Adrenal gland (tissue), 19 donors: ENCODE results near the gene FAM76A. TPM values are rescaled to one million over a fixed set of nuclear protein-coding genes. Genes with fewer than 3 reads are reported as not detected.
"Not testable (repeated sequence)": the region's sequence is repeated elsewhere in the genome, so short reads cannot be mapped to it uniquely, and the experiment has no call there.

ENCODE experiments used
- DNase-seq, 7 donors: peaks; one replicate each; pipeline ENCODE4 v3.0.0-alpha.2; 2019 to 2020
- H3K27ac ChIP-seq, 5 donors: fragments of 200-600 bp; sonication (generic) in 4 of 5; 1 replicate in 3 of 5; 2 replicates in 2 of 5; pipeline versions ENCODE4 v1.5.1 to v1.8.0; 2016 to 2020; ENCODE audit warnings: mild to moderate bottlenecking in 1 of 5
- H3K27me3 ChIP-seq: fragments of 200-600 bp; 2 replicates; pipeline ENCODE4 v1.8.0; 2021
- H3K36me3 ChIP-seq, 2 donors: fragments of 200-600 bp; replicated peaks in 1 of 2; 1 replicate in 1 of 2; 2 replicates in 1 of 2; pipeline versions ENCODE4 v1.5.1 to v1.8.0; 2018 to 2022
- H3K4me1 ChIP-seq, 2 donors: fragments of 200-600 bp; replicated peaks in 1 of 2; 1 replicate in 1 of 2; 2 replicates in 1 of 2; pipeline versions ENCODE4 v1.5.1 to v1.8.0; 2018 to 2021
- H3K4me3 ChIP-seq, 4 donors: fragments of 200-600 bp; sonication (generic) in 3 of 4; one replicate each; pipeline ENCODE4 v1.5.1; 2016 to 2018
- H3K9me3 ChIP-seq, 3 donors: fragments of 200-600 bp; sonication (generic) in 1 of 3; replicated peaks in 1 of 3; 1 replicate in 2 of 3; 2 replicates in 1 of 3; pipeline versions ENCODE4 v1.5.1 to v1.8.0; 2016 to 2021
- CTCF ChIP-seq, 6 experiments: fragments of 450-650 bp in 4 of 6; fragments of 200-600 bp in 2 of 6; sonication (generic) in 1 of 6; IDR thresholded peaks; 1 replicate in 5 of 6; 2 replicates in 1 of 6; pipeline versions ENCODE4 v1.5.1 to v1.8.0; 2016 to 2021; ENCODE audit warnings: antibody characterized with exemption in 6 of 6, mild to moderate bottlenecking in 2 of 6, moderate library complexity in 1 of 6
- POLR2A ChIP-seq, 2 donors: fragments of 450-650 bp; IDR thresholded peaks; one replicate each; pipeline ENCODE4 v1.6.1; 2017; ENCODE audit warnings: antibody characterized with exemption in 2 of 2, mild to moderate bottlenecking in 2 of 2, moderate library complexity in 1 of 2
- whole genome bisulfite sequencing, 4 donors: extraction: QIAGEN DNeasy Blood & Tissue Kit in 2 of 4; methylation state at CpG; one replicate each; pipeline versions ENCODE4 v1.1.5 to v1.1.7; 2013 to 2017; 5-methylcytosine and 5-hydroxymethylcytosine counted together
- intact Hi-C, 2 donors: fragments of 100-400 bp; cut with DNase I; formaldehyde crosslinking; loops; one replicate each; pipeline versions ENCODE4 v1.14.1 to v1.15.0; 2022 to 2023
- long read RNA-seq, 10 donors: library from polyadenylated mRNA in 3 of 10; unstranded in 2 of 10; stranded (forward) in 1 of 10; transcript quantifications; one replicate each; pipeline ENCODE4 v2.0.0 and lab custom pipeline, GENCODE V29; 2021 to 2026
- polyA plus RNA-seq, 3 donors: library from polyadenylated mRNA; stranded (reverse); fragments of 200-250 nt in 2 of 3; fragments of 350-450 nt in 1 of 3; fragmentation: Illumina TruSeq in 1 of 3; extraction: RNeasy Lipid Tissue Mini Kit (QIAGEN cat#74804) in 1 of 3; gene quantifications; one replicate each; pipeline ENCODE4 v1.2.3, GENCODE V29; 2013 to 2014
- total RNA-seq, 9 donors: library from RNA; depleted of rRNA in 4 of 9; stranded (reverse); fragments of >200 nt in 4 of 9; fragments of 120-200 nt in 1 of 9; fragmentation: NEBNext Ultra II Directional in 1 of 9; extraction: Animal tissue kit (Norgen Biotek cat#: 25700) in 1 of 9; gene quantifications; one replicate each; pipeline versions ENCODE4 v1.1.0 to v1.2.4, GENCODE V29; 2013 to 2023
- donor health status: healthy with polysubstance abuse.
- donor health status: Bipolar disorder and iron deficiency.
- donor health status: DM: yes; HTN: yes; CAD: no.
- donor health status: DM: no; HTN: no; CAD: no.
- donor health status: DM: no; HTN: no; CAD: no.
- donor health status: DM: yes; HTN: yes; CAD: no.

FAM76A gene
- 10 to 100 TPM in 4 of 9 donors, 1 to 10 TPM in 5; 4.0 to 12.4 (median 9.5) TPM for total RNA-seq
- 1 to 10 TPM; 2.9 to 7.6 (median 4.9) TPM for polyA plus RNA-seq
- long read RNA-seq, donor 1, partial matches to known transcripts: 0 of 1 reads
- long read RNA-seq, donor 1, other reads (novel, unspliced or antisense): 0 of 1 reads
- long read RNA-seq, donor 2: 0 reads
- long read RNA-seq, donor 3: 0 reads
- long read RNA-seq, donor 4, partial matches to known transcripts: 0 of 6 reads
- long read RNA-seq, donor 4, other reads (novel, unspliced or antisense): 6 of 6 reads
- long read RNA-seq, donor 5, partial matches to known transcripts: 0 of 5 reads
- long read RNA-seq, donor 5, other reads (novel, unspliced or antisense): 3 of 5 reads
- long read RNA-seq, donor 6, partial matches to known transcripts: 0 of 11 reads
- long read RNA-seq, donor 6, other reads (novel, unspliced or antisense): 6 of 11 reads
- long read RNA-seq, donor 7, partial matches to known transcripts: 0 of 1 reads
- long read RNA-seq, donor 7, other reads (novel, unspliced or antisense): 0 of 1 reads
- long read RNA-seq, donor 8: 0 reads
- long read RNA-seq, donor 9, partial matches to known transcripts: 0 of 1 reads
- long read RNA-seq, donor 9, other reads (novel, unspliced or antisense): 0 of 1 reads
- long read RNA-seq, donor 10: 0 reads

- peak; percentile 99 to 100 (median 100) for DNase-seq
- Histone ChIP-seq H3K27ac (peak within 1 kb of the TSS; percentile 54 to 91 (median 88)), H3K36me3 (peaks cover 0 to 16% of the 10 kb centered on the region in 2 donors), H3K9me3 (no peaks in the 10 kb centered on the region), H3K4me3 (peak within 1 kb of the TSS in 3 of 4 donors; percentile 27 to 93 (median 67)), H3K27me3 (no peaks in the 10 kb centered on the region), H3K4me1 (peaks cover 6 to 16% of the 10 kb centered on the region in 2 donors)
- TF ChIP-seq POLR2A (IDR thresholded peaks at IDR 0.05): peak; percentile 90 to 94
- TF ChIP-seq CTCF (IDR thresholded peaks at IDR 0.05): peak in 2 of 6 experiments; percentile 39 to 40
- intact Hi-C loops: no loop called here
- 2 to 28% (median 9%) methylated on average over 5 to 72 of the region's 72 CpGs for WGBS, 4 donors
Observed at GRCh38 chr1:27725374-27726172, at the start of gene FAM76A. FAM76A (plus strand) TSS chr1:27725961; CDS start chr1:27726081, 120 bp downstream.

GRCh38 chr1:27676410-27676809 is 49.4 kb upstream of the FAM76A start:
- Histone ChIP-seq H3K4me3 (no peak overlapping the region), H3K27me3 (no peaks in the 10 kb centered on the region), H3K36me3 (no peaks in the 10 kb centered on the region), H3K9me3 (no peaks in the 10 kb centered on the region), H3K4me1 (peaks cover 6 to 11% of the 10 kb centered on the region in 2 donors), H3K27ac (no peak overlapping the region)
- intact Hi-C loops: loop anchor here in 1 of 2 donors (10.0 kb wide), 1 partner anchor 148 kb away; no protein-coding TSS in a partner anchor
- no peak for DNase-seq
- 93 to 98% (median 95%) methylated on average over 1 of the region's 1 CpG for WGBS, 4 donors
- TF ChIP-seq POLR2A (IDR thresholded peaks at IDR 0.05): no peak
- TF ChIP-seq CTCF (IDR thresholded peaks at IDR 0.05): no peak

GRCh38 chr1:27678747-27679146 is 47.0 kb upstream of the FAM76A start:
- Histone ChIP-seq H3K27ac (no peak overlapping the region), H3K4me1 (no peaks in the 10 kb centered on the region), H3K27me3 (no peaks in the 10 kb centered on the region), H3K36me3 (no peaks in the 10 kb centered on the region), H3K9me3 (no peaks in the 10 kb centered on the region), H3K4me3 (no peak overlapping the region)
- intact Hi-C loops: loop anchor here in 1 of 2 donors (10.0 kb wide), 1 partner anchor 146 kb away; no protein-coding TSS in a partner anchor
- DNase-seq: no peak
- TF ChIP-seq CTCF (IDR thresholded peaks at IDR 0.05): no peak
- no peak for TF ChIP-seq POLR2A (IDR thresholded peaks at IDR 0.05)

GRCh38 chr1:27680225-27680791 is 45.5 kb upstream of the FAM76A start:
- H3K27me3 ChIP-seq, DNase-seq, H3K4me1 ChIP-seq, H3K4me3 ChIP-seq, H3K27ac ChIP-seq, H3K9me3 ChIP-seq, H3K36me3 ChIP-seq, intact Hi-C loops: not testable (repeated sequence)
- 96 to 100% (median 100%) methylated on average over 1 to 2 of the region's 2 CpGs for WGBS, 4 donors

- WGBS, 4 donors: 91 to 97% (median 93%) methylated on average over 4 of the region's 4 CpGs
Observed at GRCh38 chr1:27681580-27681979, 44.2 kb upstream of the FAM76A start.

More at GRCh38 chr1:27681580-27681979, 44.2 kb upstream of the FAM76A start:
- H3K27me3 ChIP-seq, H3K9me3 ChIP-seq, H3K4me1 ChIP-seq, DNase-seq, H3K27ac ChIP-seq, H3K36me3 ChIP-seq, intact Hi-C loops, H3K4me3 ChIP-seq: not testable (repeated sequence)
